ENCODE results near the gene SECISBP2.

- TF ChIP-seq POLR2A (IDR thresholded peaks at IDR 0.05) (no peak), CTCF (IDR thresholded peaks at IDR 0.05) (no peak), POLR2AphosphoS5 (IDR thresholded peaks at IDR 0.05) (no peak), EP300 (IDR thresholded peaks at IDR 0.05) (no peak)
These were observed 44.6 kb upstream of the SECISBP2 start for GRCh38 chr9:89273528-89274279.
